ENCODE measurements around the gene ELAVL2.

Gene ELAVL2

GRCh38 chr9:23768861-23769260 lies 57.2 kb downstream of the ELAVL2 start:
- no peak for DNase-seq (ENCODE audit: low spot score)
- no peak for TF ChIP-seq CTCF (IDR thresholded peaks at IDR 0.05; ENCODE audit: extremely low read depth, missing control alignments)

- no peak for TF ChIP-seq CTCF (IDR thresholded peaks at IDR 0.05; ENCODE audit: extremely low read depth, missing control alignments)
- no peak for DNase-seq (ENCODE audit: low spot score)
These were observed 59.4 kb downstream of the ELAVL2 start for GRCh38 chr9:23766613-23767012.

- no peak for DNase-seq (ENCODE audit: low spot score)
- TF ChIP-seq CTCF (IDR thresholded peaks at IDR 0.05; ENCODE audit: extremely low read depth, missing control alignments) = no peak
These were observed 60.5 kb downstream of the ELAVL2 start for GRCh38 chr9:23765561-23765960.

- TF ChIP-seq CTCF (IDR thresholded peaks at IDR 0.05; ENCODE audit: extremely low read depth, missing control alignments) = no peak
- no peak for DNase-seq (ENCODE audit: low spot score)
These were observed 61.8 kb downstream of the ELAVL2 start for GRCh38 chr9:23764219-23764618.

GRCh38 chr9:23754551-23754950 lies 71.5 kb downstream of the ELAVL2 start:
- no peak for DNase-seq (ENCODE audit: low spot score)
- TF ChIP-seq CTCF (IDR thresholded peaks at IDR 0.05; ENCODE audit: extremely low read depth, missing control alignments) = no peak

- no peak for TF ChIP-seq CTCF (IDR thresholded peaks at IDR 0.05; ENCODE audit: extremely low read depth, missing control alignments)
- no peak for DNase-seq (ENCODE audit: low spot score)
These were observed 73.2 kb downstream of the ELAVL2 start for GRCh38 chr9:23752859-23753258.

- no peak for TF ChIP-seq CTCF (IDR thresholded peaks at IDR 0.05; ENCODE audit: extremely low read depth, missing control alignments)
These were observed 74.4 kb downstream of the ELAVL2 start for GRCh38 chr9:23751633-23752032.

More at GRCh38 chr9:23751633-23752032, 74.4 kb downstream of the ELAVL2 start:
- DNase-seq (ENCODE audit: low spot score) = no peak
